OCI-LY1 (cell line): Measurements from ENCODE around the gene ZFR.

Source experiments
- H2AFZ ChIP-seq: fragments of 200-600 bp; sonication (generic), shearing (Covaris generic); 2 replicates; pipeline ENCODE4 v1.6.0; 2014; ENCODE audit warnings: antibody characterized with exemption, mild to moderate bottlenecking, low read length
- H3F3A ChIP-seq: fragments of 200-600 bp; sonication (generic), shearing (Covaris generic); 2 replicates; pipeline ENCODE4 v1.6.0; 2014; ENCODE audit warnings: mild to moderate bottlenecking, antibody characterized with exemption, low read length, moderate library complexity; ENCODE audit not compliant: insufficient read depth
- H3K27ac ChIP-seq: fragments of 200-600 bp; sonication (generic); 2 replicates; pipeline ENCODE4 v1.5.1; 2014; ENCODE audit warnings: low read length, mixed run types, mild to moderate bottlenecking, low read depth; ENCODE audit not compliant: poor library complexity, severe bottlenecking
- H3K27me3 ChIP-seq: fragments of 200-600 bp; sonication (generic); 2 replicates; pipeline ENCODE4 v1.6.0; 2014; ENCODE audit warnings: antibody characterized with exemption, mild to moderate bottlenecking, low read length, moderate library complexity; ENCODE audit not compliant: insufficient read depth
- H3K36me3 ChIP-seq: fragments of 200-600 bp; sonication (generic); 2 replicates; pipeline ENCODE4 v1.6.1; 2014; ENCODE audit warnings: mild to moderate bottlenecking, antibody characterized with exemption, low read length, moderate library complexity, mixed read lengths; ENCODE audit not compliant: insufficient read depth
- H3K4me1 ChIP-seq: fragments of 200-600 bp; sonication (generic); 2 replicates; pipeline ENCODE4 v1.5.1; 2014; ENCODE audit warnings: mild to moderate bottlenecking, low read length, moderate library complexity; ENCODE audit not compliant: insufficient read depth, severe bottlenecking
- H3K4me2 ChIP-seq: fragments of 200-600 bp; sonication (generic), shearing (Covaris generic); 2 replicates; pipeline ENCODE4 v1.6.1; 2014; ENCODE audit warnings: low read length
- H3K4me3 ChIP-seq: fragments of 200-600 bp; sonication (generic); 2 replicates; pipeline ENCODE4 v1.5.1; 2014; ENCODE audit warnings: low read length, low read depth, mild to moderate bottlenecking, mixed read lengths; ENCODE audit not compliant: poor library complexity, severe bottlenecking
- H3K79me2 ChIP-seq: fragments of 200-600 bp; shearing (Covaris generic); 2 replicates; pipeline ENCODE4 v1.6.1; 2016; ENCODE audit warnings: mixed run types, low read length, mixed read lengths; ENCODE audit not compliant: insufficient read depth
- H3K9ac ChIP-seq: fragments of 200-600 bp; sonication (generic), shearing (Covaris generic); 2 replicates; pipeline ENCODE4 v1.6.1; 2014; ENCODE audit warnings: mild to moderate bottlenecking, low read length, mixed read lengths
- H3K9me2 ChIP-seq: fragments of 200-600 bp; sonication (generic), shearing (Covaris generic); 2 replicates; pipeline ENCODE4 v1.6.1; 2014; ENCODE audit warnings: low read depth, mild to moderate bottlenecking, low read length, mixed read lengths
- H3K9me3 ChIP-seq: fragments of 200-600 bp; shearing (Covaris generic); 2 replicates; pipeline ENCODE4 v1.6.1; 2014; ENCODE audit warnings: low read length, mixed read lengths
- H4K20me1 ChIP-seq: fragments of 200-600 bp; sonication (generic), shearing (Covaris generic); 2 replicates; pipeline ENCODE4 v1.6.0; 2016; ENCODE audit warnings: mild to moderate bottlenecking, low read length; ENCODE audit not compliant: insufficient read depth
- CTCF ChIP-seq: fragments of 200-600 bp; sonication (generic), shearing (Covaris generic); IDR thresholded peaks from 2 replicates; pipeline ENCODE4 v1.5.1; 2017; ENCODE audit warnings: mild to moderate bottlenecking, antibody characterized with exemption, low read length, moderate library complexity, mixed read lengths
- EZH2 ChIP-seq: fragments of 200-600 bp; sonication (generic), shearing (Covaris generic); IDR thresholded peaks from 2 replicates; pipeline ENCODE4 v1.8.0; 2017; ENCODE audit warnings: borderline replicate concordance, mixed run types, mild to moderate bottlenecking, antibody characterized with exemption, low read length, moderate library complexity, mixed read lengths

Gene ZFR

GRCh38 chr5:32312595-32313332 is 131.8 kb downstream of the ZFR start, which contains the start of gene MTMR12:
TSS of gene MTMR12 (minus strand) at chr5:32312939. CDS start at chr5:32312838, 101 bp downstream.
- Histone ChIP-seq H3K79me2 (peaks cover 30% of the 10 kb centered on the region), H3K36me3 (peaks cover 5% of the 10 kb centered on the region; the same call in 1 of the 2 replicates), H4K20me1 (no peaks in the 10 kb centered on the region), H3K9me2 (no peaks in the 10 kb centered on the region), H3K9me3 (no peaks in the 10 kb centered on the region), H3K4me3 (peak within 1 kb of the TSS; percentile 83), H3K27ac (peak within 1 kb of the TSS; percentile 79), H3K9ac (peak within 1 kb of the TSS; percentile 70), H3K4me2 (peak within 1 kb of the TSS; percentile 70), H3F3A (no peaks in the 10 kb centered on the region), H2AFZ (no peak within 1 kb of the TSS), H3K27me3 (no peaks in the 10 kb centered on the region), H3K4me1 (peaks cover 41% of the 10 kb centered on the region)
- TF ChIP-seq CTCF, result no peak
- TF ChIP-seq EZH2, result no peak

GRCh38 chr5:32312197-32312594 is 132.3 kb downstream of the ZFR start:
- no peaks in the 10 kb centered on the region for H3K27me3 ChIP-seq
- H3K36me3 ChIP-seq, result peaks cover 10% of the 10 kb centered on the region; the same call in 1 of the 2 replicates
- H4K20me1 ChIP-seq, result no peaks in the 10 kb centered on the region
- peaks cover 36% of the 10 kb centered on the region for H3K79me2 ChIP-seq
- TF ChIP-seq CTCF (no peak), EZH2 (no peak)
- no peaks in the 10 kb centered on the region for H3K9me3 ChIP-seq
- H3K4me3 ChIP-seq, result peak overlapping the region; percentile 83
- H3F3A ChIP-seq, result no peaks in the 10 kb centered on the region
- peak overlapping the region; percentile 70 for H3K4me2 ChIP-seq
- peaks cover 41% of the 10 kb centered on the region for H3K4me1 ChIP-seq
- H3K27ac ChIP-seq, result peak overlapping the region; percentile 79
- no peaks in the 10 kb centered on the region for H3K9me2 ChIP-seq
- peak overlapping the region; percentile 70 for H3K9ac ChIP-seq
- H2AFZ ChIP-seq, result no peak overlapping the region

GRCh38 chr5:32311404-32312196 is 132.9 kb downstream of the ZFR start:
- no peak overlapping the region for H2AFZ ChIP-seq
- no peaks in the 10 kb centered on the region for H3K27me3 ChIP-seq
- H3K36me3 ChIP-seq, result peaks cover 10% of the 10 kb centered on the region; the same call in 1 of the 2 replicates
- H3K79me2 ChIP-seq, result peaks cover 42% of the 10 kb centered on the region
- H3F3A ChIP-seq, result no peaks in the 10 kb centered on the region
- TF ChIP-seq EZH2 (no peak), CTCF (no peak)
- H3K4me2 ChIP-seq, result peak overlapping the region; percentile 70
- H3K27ac ChIP-seq, result peak overlapping the region; percentile 79
- peak overlapping the region; percentile 83 for H3K4me3 ChIP-seq
- H3K4me1 ChIP-seq, result peaks cover 41% of the 10 kb centered on the region
- H3K9me2 ChIP-seq, result no peaks in the 10 kb centered on the region
- peak overlapping the region; percentile 70 for H3K9ac ChIP-seq
- H3K9me3 ChIP-seq, result no peaks in the 10 kb centered on the region
- H4K20me1 ChIP-seq, result no peaks in the 10 kb centered on the region
